Activated CD4-positive, alpha-beta T cell treated with anti-CD3 and anti-CD28 coated beads for 48 hours (primary cell): ENCODE measurements around the gene NDUFS8.

ENCODE experiments used
- DNase-seq: peaks from one replicate; pipeline ENCODE4 v3.0.0-alpha.2; 2020

The NDUFS8 gene

GRCh38 chr11:68016904-68017817 lies 13.3 kb upstream of the NDUFS8 start:
- no peak for DNase-seq

GRCh38 chr11:68017980-68018729 lies 12.3 kb upstream of the NDUFS8 start:
- DNase-seq = no peak

- no peak for DNase-seq
Measured at GRCh38 chr11:68018730-68019190, 11.7 kb upstream of the NDUFS8 start.

- DNase-seq = no peak
Measured at GRCh38 chr11:68019486-68019885, 11.0 kb upstream of the NDUFS8 start.

GRCh38 chr11:68020575-68020974 lies 9.9 kb upstream of the NDUFS8 start:
- no peak for DNase-seq

- no peak for DNase-seq
Measured at GRCh38 chr11:68021167-68021787, 9.2 kb upstream of the NDUFS8 start.

- DNase-seq = no peak
Measured at GRCh38 chr11:68022531-68022930, 8.0 kb upstream of the NDUFS8 start.

DNA sequence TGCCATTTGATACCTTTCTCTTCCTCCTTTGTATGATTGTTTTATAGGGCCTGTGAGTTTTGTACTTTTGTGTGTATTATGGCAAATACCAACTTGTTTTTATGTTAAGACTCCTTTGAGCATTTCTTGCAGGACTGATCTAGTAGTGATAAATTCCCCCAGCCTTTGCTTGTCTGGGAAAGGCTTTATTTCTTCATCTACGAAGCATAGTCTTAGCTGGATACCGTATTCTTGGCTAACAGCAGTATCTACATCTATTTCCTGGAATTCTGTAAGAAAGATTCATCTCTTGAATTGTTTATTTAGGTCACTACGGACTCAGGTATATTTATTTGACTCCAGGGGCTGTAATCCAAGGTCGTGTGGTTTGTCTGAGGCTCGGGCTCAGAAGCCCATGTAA lies 6.0 kb upstream of the NDUFS8 start:
- no peak for DNase-seq

DNA sequence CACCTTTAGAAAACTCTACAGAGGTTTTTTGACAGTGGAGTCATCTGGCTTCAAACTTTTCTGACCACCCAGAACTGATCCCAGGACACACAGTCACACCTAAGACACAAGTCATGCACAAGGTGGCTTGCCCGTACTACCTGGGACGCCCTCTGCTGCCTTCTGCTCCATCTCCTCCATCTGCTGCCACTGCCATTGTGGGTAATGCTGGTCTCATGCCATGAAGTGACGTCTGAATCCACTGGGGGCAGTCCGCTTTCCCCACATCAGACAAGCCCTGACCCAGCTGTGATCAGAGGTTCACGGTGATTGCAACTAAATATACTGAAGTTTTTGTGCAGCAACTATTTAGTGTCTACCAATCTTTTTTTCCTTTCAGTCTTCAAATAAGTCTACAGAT lies 5.4 kb upstream of the NDUFS8 start:
- no peak for DNase-seq

DNA sequence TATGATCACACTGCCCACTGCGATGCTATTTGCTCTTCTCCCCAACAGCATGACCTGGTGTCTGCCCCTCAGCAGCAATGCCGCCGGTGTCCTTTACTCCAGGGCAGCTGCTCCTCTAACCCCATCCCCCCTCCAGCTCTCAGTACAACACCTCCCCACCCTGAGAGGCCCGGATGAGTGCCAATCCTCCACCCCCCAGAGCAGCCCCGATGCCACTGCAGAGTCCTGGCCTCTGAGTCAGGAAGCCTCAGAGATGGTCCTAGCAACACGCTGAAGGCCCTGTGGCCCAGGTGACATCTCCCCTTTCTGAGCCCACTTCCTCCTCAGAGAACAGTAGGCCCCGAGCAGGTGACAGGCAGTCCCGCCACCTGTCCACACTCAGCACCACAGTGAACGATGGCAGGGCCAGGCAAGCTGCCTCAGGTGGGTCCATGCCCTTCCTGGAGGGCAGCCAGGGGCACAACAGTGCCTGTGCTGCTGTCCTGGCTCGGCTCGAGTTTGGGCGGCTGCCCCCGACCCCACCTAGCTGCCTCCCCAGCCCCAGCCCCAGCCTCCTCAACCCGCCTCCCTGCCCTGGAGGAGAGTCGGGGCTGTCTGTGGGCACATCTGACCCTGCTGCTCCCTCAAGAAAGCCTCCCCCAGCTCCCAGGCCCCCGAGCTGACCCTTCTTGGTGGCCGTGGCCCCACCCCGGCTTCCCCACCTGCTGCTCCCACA lies 3.9 kb upstream of the NDUFS8 start:
- DNase-seq = no peak

DNA sequence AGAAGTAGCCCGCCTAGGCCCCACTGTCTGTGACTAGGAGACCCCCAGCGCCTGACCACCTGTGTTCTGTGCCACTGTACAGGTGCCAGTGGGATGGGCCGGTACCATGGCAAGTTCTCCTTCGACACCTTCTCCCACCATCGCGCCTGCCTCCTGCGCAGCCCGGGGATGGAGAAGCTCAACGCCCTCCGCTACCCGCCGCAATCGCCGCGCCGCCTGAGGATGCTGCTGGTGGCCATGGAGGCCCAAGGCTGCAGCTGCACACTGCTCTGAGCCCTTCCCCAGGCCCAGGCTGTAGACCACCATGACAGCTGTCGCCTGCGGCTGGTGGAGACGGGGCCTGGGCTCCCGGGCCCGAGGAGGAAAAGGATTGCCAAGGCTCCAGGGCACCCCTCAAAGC lies 2.8 kb upstream of the NDUFS8 start:
- DNase-seq = no peak

GRCh38 chr11:68028802-68029545 lies 1.5 kb upstream of the NDUFS8 start:
- DNase-seq = no peak

- no peak for DNase-seq
Measured at GRCh38 chr11:68031144-68031464, 623 bp downstream of the NDUFS8 start.

GRCh38 chr11:68032003-68032402 lies 1.5 kb downstream of the NDUFS8 start:
- no peak for DNase-seq

DNA sequence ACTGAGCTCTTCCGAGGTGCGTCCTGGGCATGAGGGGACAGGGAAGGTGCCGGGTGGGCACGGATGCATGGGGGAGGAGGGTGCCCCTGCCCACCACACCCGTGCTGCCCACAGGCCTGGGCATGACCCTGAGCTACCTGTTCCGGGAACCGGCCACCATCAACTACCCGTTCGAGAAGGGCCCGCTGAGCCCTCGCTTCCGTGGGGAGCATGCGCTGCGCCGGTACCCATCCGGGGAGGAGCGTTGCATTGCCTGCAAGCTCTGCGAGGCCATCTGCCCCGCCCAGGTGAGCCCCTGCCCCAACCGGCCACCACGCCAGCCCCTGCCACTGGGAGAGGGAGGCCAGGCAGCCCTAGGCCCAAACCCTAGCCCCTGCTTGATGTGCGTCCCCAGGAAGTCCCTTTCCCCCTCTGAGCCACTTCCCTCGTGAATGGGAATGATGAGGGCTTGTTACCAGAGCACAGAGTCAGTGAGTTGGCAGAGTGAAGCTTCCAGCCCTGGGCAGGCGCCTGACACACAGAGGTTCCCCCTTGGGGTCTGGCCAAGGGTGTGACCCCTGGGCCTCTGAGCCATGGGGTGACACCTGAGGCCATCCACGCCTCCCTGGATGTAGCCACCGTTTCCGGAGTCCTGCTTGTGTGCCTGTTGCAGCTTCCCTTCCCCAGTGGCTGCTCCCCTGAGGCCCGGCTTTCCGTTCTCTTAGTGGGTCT lies 2.7 kb downstream of the NDUFS8 start:
- DNase-seq = no peak

DNA sequence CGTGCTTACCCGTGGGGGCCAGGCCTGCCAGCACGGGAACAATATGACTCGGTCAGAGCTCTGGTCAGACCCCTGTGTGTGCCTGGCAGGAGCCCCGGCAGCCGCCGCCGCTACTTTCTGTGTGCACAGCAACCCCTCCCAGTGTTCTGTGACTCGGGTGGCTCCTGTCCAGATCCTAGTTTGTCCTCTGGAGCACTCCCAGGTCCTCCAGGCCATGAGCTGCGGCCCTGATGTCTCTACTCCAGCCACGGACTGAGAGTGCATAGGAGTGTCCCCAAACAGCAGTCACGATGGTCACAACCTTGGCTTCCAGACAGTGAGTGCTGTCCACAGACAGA lies 3.2 kb downstream of the NDUFS8 start:
- DNase-seq = no peak

DNA sequence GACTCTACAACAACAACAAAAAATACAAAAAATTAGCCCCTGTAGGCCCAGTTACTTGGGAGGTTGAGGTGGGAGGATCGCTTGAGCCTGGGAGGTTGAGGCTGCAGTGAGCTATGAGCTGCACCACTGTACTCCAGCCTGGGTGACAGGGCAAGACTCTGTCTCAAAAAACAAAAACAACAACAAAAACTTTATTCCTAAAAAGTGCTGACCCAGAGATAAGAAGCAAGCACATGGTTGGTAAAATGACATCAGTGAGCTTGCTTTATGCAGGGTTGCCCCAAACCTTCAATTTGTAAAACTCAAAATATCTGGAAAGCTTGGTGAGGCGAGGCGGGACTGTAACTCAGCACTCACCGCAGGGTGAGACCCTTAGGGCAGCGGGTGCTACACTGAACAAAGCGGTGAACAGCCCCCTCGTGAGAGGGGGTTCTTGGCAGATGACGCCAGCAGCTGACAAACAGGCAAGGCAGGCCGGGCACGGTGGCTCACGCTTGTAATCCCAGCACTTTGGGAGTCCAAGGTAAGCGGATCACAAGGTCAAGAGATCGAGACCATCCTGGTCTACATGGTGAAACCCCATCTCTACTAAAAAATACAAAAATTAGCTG lies 4.9 kb downstream of the NDUFS8 start:
- no peak for DNase-seq

GRCh38 chr11:68036141-68036716 lies 5.7 kb downstream of the NDUFS8 start:
- no peak for DNase-seq

GRCh38 chr11:68036717-68037239 lies 6.3 kb downstream of the NDUFS8 start:
- DNase-seq = no peak

DNA sequence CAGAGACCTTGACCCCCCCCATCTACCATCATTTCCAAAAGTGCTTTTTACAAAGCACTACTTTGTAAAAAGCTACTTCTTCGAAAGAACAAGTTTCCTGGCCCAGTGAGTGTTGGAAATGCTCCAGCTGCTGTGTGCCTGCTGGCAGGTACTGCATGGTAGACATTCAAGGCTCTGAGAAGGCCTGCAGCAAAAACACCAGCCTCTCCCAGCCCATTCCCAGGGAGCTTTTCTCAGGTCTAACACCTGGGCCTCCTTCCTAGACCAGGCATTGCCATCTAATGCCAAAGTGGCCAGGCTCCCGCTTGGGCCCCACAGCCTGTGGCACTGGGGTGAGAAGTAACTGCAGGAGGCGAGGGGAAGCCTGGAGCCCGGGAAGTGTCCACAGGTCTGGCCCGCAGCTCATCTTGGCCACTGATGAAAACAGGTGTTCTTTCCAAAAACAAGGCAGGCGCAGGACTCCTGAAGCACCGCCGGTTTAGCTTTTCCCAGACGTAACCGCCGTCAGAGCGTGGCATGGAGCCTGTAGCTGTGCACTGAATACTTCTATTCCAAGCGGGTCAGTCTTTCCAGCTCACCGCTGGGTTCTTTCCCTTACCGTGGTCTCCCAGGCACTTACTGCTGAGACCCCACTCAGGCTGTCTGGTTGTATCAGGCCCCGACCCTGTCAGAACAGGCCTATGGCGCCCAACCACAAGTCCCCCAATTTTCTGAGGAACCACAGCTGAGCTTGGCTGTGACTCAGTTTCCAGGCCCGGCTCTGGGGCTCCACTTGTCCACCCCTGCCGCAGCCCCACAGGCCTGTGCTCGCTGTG lies 7.1 kb downstream of the NDUFS8 start:
- DNase-seq = no peak
